WTC11 (cell line): ENCODE data around the gene CSTF1.

Experiments used
- ATF2 ChIP-seq: sonication (generic); formaldehyde crosslinking; IDR thresholded peaks from 2 replicates; pipeline ENCODE4 v1.8.1; 2022; ENCODE audit warnings: low read depth, missing genetic modification reagents, borderline replicate concordance
- ATF3 ChIP-seq: sonication (generic); formaldehyde crosslinking; conservative IDR thresholded peaks from 2 replicates; pipeline ENCODE4 v1.8.1; 2022; ENCODE audit warnings: mild to moderate bottlenecking, missing genetic modification reagents
- CTCF ChIP-seq: fragments of 200-600 bp; IDR thresholded peaks from 2 replicates; pipeline ENCODE4 v1.8.0; 2022; ENCODE audit warnings: antibody characterized with exemption
- ELF4 ChIP-seq: sonication (generic); formaldehyde crosslinking; IDR thresholded peaks from 2 replicates; pipeline ENCODE4 v1.8.1; 2022; ENCODE audit warnings: low read depth, mild to moderate bottlenecking, moderate library complexity, missing genetic modification reagents
- GABPB1 ChIP-seq: sonication (generic); formaldehyde crosslinking; IDR thresholded peaks from 2 replicates; pipeline ENCODE4 v1.8.1; 2023; ENCODE audit warnings: mild to moderate bottlenecking, missing genetic modification reagents
- MAX ChIP-seq: sonication (generic); formaldehyde crosslinking; IDR thresholded peaks from 2 replicates; pipeline ENCODE4 v1.8.0; 2022; ENCODE audit warnings: mild to moderate bottlenecking, missing genetic modification reagents
- MXD4 ChIP-seq: fragments of 250-450 bp; sonication (Bioruptor Pico); IDR thresholded peaks from 2 replicates; pipeline ENCODE4 v1.8.0; 2021; ENCODE audit warnings: mild to moderate bottlenecking, moderate library complexity, borderline replicate concordance
- NR3C1 ChIP-seq: sonication (generic); formaldehyde crosslinking; conservative IDR thresholded peaks from 2 replicates; pipeline ENCODE4 v1.8.1; 2023; ENCODE audit warnings: low read depth, mild to moderate bottlenecking, missing genetic modification reagents
- SP1 ChIP-seq: sonication (generic); formaldehyde crosslinking; conservative IDR thresholded peaks from 2 replicates; pipeline ENCODE4 v1.8.1; 2022; ENCODE audit warnings: missing genetic modification reagents
- USF1 ChIP-seq: sonication (generic); formaldehyde crosslinking; IDR thresholded peaks from 2 replicates; pipeline ENCODE4 v1.8.0; 2022; ENCODE audit warnings: mild to moderate bottlenecking, missing genetic modification reagents
- ZNF138 ChIP-seq: sonication (generic); formaldehyde crosslinking; conservative IDR thresholded peaks from 2 replicates; pipeline ENCODE4 v1.8.1; 2022; ENCODE audit warnings: mild to moderate bottlenecking, moderate library complexity, missing genetic modification reagents
- ZNF416 ChIP-seq: fragments of 250-450 bp; sonication (Bioruptor Pico); IDR thresholded peaks from 2 replicates; pipeline ENCODE4 v1.9.0; 2021; ENCODE audit warnings: mild to moderate bottlenecking, inconsistent platforms
- ZNF423 ChIP-seq: fragments of 250-450 bp; sonication (Bioruptor Pico); IDR thresholded peaks from 2 replicates; pipeline ENCODE4 v2.1.2; 2022; ENCODE audit warnings: mild to moderate bottlenecking, moderate library complexity
- ZSCAN18 ChIP-seq: fragments of 250-450 bp; sonication (Bioruptor Pico); IDR thresholded peaks from 2 replicates; pipeline ENCODE4 v2.1.2; 2022; ENCODE audit warnings: mild to moderate bottlenecking, moderate library complexity

GRCh38 chr20:56449459-56449858 is 57.0 kb downstream of the CSTF1 start:
- TF ChIP-seq ZNF423 (CRISPR knock-in tag) (no peak), NR3C1 (no peak), MXD4 (CRISPR knock-in tag) (no peak), ZSCAN18 (CRISPR knock-in tag) (no peak), ZNF138 (no peak), ZNF416 (no peak), USF1 (CRISPR knock-in tag) (no peak), CTCF (no peak), MAX (CRISPR knock-in tag) (no peak), SP1 (CRISPR knock-in tag) (no peak), ELF4 (no peak), GABPB1 (no peak), ATF3 (CRISPR knock-in tag) (no peak), ATF2 (no peak)
